Stimulated activated CD4-positive, alpha-beta T cell treated with anti-CD3 and anti-CD28 coated beads, TNF-alpha, amount 100 ng/mL, for 1 hour (primary cell): ENCODE measurements around the gene HPCAL1.
A peak's percentile ranks its signal among the peaks of the same experiment; 100 is the strongest.

Experiments
- DNase-seq, 3 donors: peaks; one replicate each; pipeline ENCODE4 v3.0.0-alpha.2; 2020; ENCODE audit warnings: low read depth in 3 of 3, low spot score in 1 of 3

HPCAL1 gene

DNA sequence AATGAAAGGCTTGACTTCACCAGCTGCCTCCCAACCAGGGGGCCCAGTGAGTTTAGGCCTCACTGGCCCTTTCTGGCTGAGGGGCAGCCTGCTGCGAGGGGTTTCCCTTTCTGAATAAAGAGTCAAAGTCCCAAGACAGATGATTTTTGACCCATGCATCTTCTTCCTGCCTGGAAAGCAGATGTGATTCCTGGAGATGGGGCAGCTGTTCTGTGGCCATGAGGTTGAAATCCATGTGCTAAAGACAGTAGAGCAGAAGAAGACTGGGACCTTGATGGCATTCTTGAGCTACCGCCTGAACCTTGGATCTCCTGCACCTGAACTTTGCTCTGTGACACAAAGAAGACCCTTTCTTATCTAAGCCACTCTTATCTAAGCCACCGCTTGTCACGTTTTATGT, 19.8 kb downstream of the HPCAL1 start:
- DNase-seq, result no peak

- DNase-seq, result no peak
Observed at GRCh38 chr2:10322973-10323372, 20.3 kb downstream of the HPCAL1 start.

DNA sequence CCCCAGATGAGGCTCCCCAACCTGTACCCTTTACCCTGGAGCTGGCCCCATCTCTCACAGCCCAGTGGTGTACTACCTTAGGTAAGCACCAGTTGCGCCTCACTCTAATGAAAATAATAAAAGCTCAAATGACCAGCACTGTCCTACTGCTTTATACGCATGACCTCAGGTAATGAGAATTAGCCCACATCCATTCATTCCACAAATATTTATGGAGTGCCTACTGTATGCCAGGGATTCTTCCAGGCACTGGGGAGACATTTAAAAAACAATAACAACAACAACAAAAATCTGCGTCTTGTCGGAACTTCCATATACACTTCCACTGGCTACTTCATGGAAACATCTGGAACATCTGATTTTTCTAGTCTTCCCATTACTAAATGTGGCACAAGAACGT, 20.8 kb downstream of the HPCAL1 start:
- DNase-seq, result no peak

DNA sequence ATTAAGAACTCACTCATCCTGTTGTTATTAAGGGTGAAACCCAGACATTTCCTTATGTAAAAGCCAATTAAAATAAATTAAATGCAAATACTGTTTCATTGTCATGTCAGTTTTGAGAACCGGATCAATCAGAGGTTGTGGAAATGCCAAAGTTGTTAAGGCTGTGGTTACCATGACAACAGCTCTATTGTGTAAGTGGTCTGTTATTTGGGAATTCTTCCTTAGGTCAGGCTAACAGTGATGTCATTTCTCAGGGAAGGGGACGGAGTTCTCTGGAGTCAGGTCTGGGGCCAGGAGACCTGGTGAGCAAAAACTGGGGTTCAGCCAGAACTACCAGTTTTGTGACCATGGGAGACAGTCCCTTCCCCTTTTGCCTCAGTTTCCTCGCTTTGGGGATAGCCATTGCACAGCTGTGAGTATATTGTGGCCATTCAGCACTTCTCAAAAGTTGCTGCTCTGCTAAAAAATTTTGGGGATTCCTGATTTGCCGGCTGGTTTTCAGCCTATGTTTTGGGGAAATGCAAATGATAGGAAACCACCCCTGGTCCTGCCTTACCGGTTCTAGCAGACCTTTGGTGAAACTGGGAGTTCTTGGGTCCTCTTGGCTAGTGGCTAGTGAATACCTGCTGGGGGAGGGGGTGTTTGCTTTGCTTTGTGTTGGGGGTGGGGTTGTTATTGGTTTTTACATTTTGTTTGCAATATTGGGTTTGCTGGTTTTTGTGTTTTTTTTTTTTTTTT, 21.6 kb downstream of the HPCAL1 start:
- no peak for DNase-seq

DNA sequence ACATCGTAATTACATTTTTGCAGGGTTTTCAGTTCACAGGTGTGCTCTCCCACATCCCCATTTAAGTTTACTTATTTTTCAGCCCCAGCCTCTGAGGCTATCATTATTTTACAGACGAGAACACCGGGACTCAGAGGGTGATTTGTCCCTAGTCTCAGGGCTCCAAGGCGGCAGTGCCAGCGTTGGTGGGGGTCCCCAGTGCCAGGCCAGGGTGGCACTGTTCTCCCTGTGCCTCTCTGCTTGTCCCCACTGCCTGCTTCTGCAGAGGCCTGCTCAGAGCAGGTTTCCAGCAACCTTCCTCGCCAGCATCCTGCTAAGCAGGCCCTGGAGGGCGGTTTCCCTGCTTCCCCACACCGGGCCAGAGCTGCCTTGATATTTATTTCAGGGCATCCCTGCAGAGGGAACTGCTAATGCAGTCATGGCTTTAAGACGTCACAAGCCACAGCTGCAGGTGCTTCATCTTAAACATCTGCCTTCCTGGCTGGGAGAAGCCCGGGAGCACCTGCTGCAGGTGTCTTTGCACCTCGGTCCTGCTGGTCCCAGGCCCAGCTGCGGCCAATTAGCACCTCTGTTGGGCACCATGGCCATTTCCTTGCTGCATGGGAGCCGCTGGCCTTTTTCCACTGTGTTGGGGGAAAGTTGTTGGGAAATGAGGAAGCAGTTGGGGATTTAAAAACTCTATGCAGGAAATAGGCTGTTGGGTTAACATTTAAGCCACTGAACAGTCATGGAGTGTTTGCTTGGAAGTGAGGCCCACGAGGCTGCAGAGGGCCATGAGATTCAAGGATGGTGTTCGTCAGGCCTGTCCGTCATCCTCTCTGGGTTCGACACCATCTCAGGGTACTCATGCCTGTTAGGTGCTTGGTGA, 22.8 kb downstream of the HPCAL1 start:
- no peak for DNase-seq

GRCh38 chr2:10326151-10326616, 23.5 kb downstream of the HPCAL1 start:
- DNase-seq, result no peak

GRCh38 chr2:10326707-10327594, 24.2 kb downstream of the HPCAL1 start:
- DNase-seq, result no peak

GRCh38 chr2:10327896-10328669, 25.4 kb downstream of the HPCAL1 start:
- no peak for DNase-seq

DNA sequence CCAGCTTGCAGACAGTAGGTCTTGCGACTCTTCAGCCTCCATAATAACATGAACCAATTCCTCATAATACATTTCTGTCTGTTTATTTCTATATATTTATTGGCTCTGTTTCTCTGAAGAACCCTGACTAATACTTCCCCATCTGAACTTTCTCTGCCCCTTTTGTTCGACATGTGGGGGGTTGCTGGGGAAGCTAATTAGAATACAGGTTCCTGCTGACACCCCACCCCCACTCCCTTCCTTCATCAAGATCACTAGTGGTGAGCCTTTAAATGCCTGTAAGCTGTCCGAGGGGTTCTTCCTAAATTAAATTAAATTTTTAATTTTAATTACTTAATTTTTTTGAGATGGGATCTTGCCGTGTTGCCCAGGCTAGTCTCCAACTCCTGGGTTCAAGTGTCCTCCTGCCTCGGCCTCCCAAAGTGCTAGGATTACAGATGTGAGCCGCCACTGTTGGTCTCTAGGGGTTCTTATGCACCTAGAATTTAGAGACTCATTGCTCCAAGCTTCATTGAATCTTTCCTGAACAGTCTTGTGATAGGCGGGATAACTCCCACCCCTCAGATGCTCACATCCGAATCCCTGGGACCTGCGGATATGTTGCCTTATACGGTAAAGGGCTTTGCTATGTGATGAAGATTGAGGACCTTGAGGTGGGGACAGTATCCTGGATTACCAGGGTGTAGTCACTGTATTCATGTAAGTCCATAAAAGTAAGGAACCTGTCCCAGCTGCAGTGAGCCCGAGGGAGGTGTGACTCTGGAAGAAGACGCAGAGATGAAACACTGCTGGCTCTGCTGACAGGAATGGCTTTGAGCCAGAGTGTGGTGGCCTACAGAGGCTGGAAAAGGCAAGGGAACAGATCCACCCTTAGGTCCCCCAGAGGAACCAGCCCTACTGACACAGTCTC, 26.2 kb downstream of the HPCAL1 start:
- DNase-seq, result no peak

DNA sequence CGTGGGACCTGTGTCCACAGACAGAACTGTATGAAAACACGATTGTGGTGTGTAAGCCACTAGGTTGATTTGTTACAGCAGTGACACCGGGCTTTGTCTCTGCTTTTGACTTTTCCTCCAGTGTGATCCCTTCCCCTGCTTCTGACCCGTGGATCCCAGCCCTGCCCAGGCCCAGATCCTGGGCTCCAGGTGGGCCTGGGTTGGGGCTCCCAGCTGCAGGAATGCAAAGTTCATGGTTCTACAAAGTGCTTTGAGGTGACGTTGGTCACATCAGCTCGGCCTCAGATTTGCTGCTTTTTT, 26.8 kb downstream of the HPCAL1 start:
- no peak for DNase-seq

DNA sequence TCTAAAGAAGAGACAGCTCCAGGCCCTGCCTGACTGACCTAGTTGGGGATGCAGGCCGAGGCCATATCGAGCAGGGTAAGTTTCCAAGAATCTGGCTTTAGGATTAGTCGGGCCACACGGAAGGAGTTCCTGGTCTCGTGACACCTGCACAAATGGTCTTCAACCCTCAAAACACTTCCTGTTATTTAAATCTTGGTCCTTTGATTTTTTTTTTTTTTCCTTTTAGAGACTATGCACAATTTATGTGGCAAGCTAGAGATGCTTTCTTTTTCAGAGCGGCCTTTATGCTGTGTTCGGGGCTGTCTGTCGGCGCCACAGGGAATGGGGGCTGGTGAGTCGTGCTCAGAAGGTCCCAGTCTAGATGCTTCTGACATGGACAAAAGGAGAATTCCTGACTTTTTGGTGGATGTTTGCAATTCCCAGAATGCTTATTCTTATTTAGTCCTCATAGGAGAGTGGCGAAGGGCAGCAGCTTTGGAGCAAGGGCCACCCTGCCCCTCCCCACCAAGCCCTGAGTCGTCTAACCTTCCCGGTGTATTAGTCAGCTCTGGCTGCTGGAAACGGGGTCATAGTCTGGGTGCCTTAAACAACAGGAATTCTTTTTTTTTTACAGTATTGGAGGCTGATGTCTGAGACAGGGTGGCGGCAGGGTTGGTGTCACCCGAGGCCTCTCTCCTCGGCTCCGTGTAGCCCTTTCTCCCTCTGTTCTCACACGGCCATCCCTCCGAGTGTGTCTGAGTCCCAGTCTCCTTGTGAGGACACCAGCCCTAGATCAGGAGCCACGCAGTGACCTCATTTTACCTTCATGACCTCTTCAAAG, 27.4 kb downstream of the HPCAL1 start:
- no peak for DNase-seq

DNA sequence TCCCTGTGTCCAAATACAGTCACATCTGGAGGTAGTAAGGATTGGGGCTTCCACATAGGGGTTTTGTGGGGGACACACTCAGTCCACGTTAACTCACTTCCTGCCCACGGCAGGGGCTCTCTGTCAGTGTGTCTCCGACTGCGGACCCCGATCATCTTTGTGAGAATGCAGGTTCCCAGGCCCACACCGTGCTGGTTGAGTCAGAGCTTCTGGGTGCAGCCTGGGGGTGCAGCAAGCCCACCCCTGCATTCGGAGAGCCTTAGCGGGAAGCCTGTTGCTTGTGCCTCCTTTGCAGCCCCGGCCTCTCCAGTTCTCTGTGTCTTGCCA, 28.0 kb downstream of the HPCAL1 start:
- DNase-seq, result no peak

GRCh38 chr2:10331027-10331701, 28.5 kb downstream of the HPCAL1 start:
- peak; percentile 44 to 51 (median 46) for DNase-seq

DNA sequence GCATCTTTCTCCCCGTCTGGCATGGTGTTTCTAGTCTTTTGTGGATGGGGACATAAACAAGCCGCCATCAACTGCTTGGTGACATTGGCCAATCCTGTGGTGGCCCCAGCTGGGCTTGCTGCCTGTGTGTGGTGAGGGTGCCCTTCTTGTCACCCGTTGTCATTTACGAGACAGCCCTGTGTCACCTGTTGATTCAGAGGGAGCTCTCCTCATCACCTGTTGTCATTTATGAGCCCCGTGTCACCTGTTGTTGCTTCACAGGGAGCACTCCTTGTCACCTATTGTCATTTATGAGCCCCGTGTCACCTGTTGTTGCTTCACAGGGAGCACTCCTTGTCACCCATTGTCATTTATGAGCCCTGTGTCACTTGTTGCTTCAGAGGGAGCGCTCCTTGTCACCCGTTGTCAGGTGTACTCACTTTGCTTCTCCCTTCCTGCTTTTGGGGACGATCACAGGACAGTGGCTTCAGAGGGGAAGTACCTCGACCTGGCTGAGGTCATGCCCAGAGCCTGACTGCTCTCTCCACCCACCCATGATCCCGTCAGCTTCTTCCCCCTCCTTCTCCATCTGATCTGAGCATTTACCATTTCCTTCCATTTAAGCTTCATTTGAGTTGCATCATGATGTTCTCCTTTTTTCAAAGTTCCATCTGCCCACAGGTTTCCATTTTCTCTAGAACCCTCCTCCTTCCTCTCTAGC, 29.1 kb downstream of the HPCAL1 start:
- peak in 1 of 3 donors; percentile 21 for DNase-seq

- DNase-seq, result peak in 1 of 3 donors; percentile 16
Observed at GRCh38 chr2:10332402-10333246, 29.9 kb downstream of the HPCAL1 start.

DNA sequence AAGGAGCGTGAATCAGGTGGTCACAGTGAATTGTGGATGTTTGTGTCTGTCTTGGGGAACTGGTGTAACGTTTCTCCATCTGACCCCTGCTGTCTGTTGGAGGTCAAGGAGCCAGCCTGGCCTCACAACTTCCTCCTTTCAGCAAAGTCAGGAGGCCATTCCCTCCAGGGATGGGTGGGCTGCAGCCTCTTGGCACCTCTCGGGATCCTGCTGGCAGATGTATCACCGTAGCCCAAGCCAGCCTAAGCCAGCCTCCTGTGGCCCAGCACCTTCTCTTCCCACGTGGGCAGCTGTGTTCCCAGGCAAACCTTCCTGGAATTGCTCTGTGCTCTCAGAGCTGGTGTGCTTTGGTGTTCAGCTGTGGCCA, 30.5 kb downstream of the HPCAL1 start:
- DNase-seq, result no peak

GRCh38 chr2:10333966-10334365, 31.3 kb downstream of the HPCAL1 start:
- DNase-seq, result no peak
